Fibroblast of lung (primary cell): ENCODE data around the gene MCF2L. TPM values are rescaled to one million over a fixed set of nuclear protein-coding genes. Genes with fewer than 3 reads are reported as not detected.

Source experiments
- DNase-seq, 2 donors: peaks; one replicate each; pipeline versions ENCODE4 v3.0.0 to v3.0.0-alpha.2; 2010; ENCODE audit warnings: low read depth in 2 of 2
- H2AFZ ChIP-seq: 2 replicates; pipeline ENCODE4 v1.5.1; 2012; ENCODE audit warnings: low read length, control low read depth, inconsistent platforms
- H3K27ac ChIP-seq: 2 replicates; pipeline ENCODE4 v1.5.1; 2011; ENCODE audit warnings: low read length, control low read depth; ENCODE audit not compliant: insufficient read depth
- H3K27me3 ChIP-seq: 2 replicates; pipeline ENCODE4 v1.5.1; 2011; ENCODE audit warnings: mild to moderate bottlenecking, low read length; ENCODE audit not compliant: control insufficient read depth, insufficient read depth
- H3K36me3 ChIP-seq: 2 replicates; pipeline ENCODE4 v1.5.1; 2011; ENCODE audit warnings: low read length; ENCODE audit not compliant: control insufficient read depth, insufficient read depth
- H3K4me1 ChIP-seq: 2 replicates; pipeline ENCODE4 v1.5.1; 2011; ENCODE audit warnings: low read length; ENCODE audit not compliant: control insufficient read depth, insufficient read depth; ENCODE audit errors: extremely low read depth
- H3K4me2 ChIP-seq: 2 replicates; pipeline ENCODE4 v1.5.1; 2011; ENCODE audit warnings: low read length, control low read depth; ENCODE audit not compliant: insufficient read depth; ENCODE audit errors: extremely low read depth
- H3K4me3 ChIP-seq, 4 experiments: fragments of 200-600 bp in 1 of 4; sonication (generic) in 1 of 4; replicated peaks in 1 of 4; 2 replicates each; pipeline ENCODE4 v1.5.1; 2011 to 2016; ENCODE audit warnings: low read length in 4 of 4, low read depth in 3 of 4, mild to moderate bottlenecking in 3 of 4, control low read depth in 2 of 4, inconsistent platforms in 1 of 4, mixed read lengths in 1 of 4; ENCODE audit not compliant: insufficient read depth in 1 of 4; ENCODE audit errors: control extremely low read depth in 1 of 4
- H3K79me2 ChIP-seq: 2 replicates; pipeline ENCODE4 v1.5.1; 2012; ENCODE audit warnings: mild to moderate bottlenecking, low read length, inconsistent platforms; ENCODE audit not compliant: control insufficient read depth, insufficient read depth
- H3K9ac ChIP-seq: 2 replicates; pipeline ENCODE4 v1.5.1; 2011; ENCODE audit warnings: mild to moderate bottlenecking, low read length, control low read depth; ENCODE audit not compliant: insufficient read depth
- H3K9me3 ChIP-seq: 2 replicates; pipeline ENCODE4 v1.5.1; 2012; ENCODE audit warnings: low read depth, low read length; ENCODE audit not compliant: control insufficient read depth, insufficient read depth
- H4K20me1 ChIP-seq: 2 replicates; pipeline ENCODE4 v1.5.1; 2011; ENCODE audit warnings: low read length; ENCODE audit not compliant: control insufficient read depth, insufficient read depth; ENCODE audit errors: extremely low read depth
- EZH2 ChIP-seq: IDR thresholded peaks from 2 replicates; pipeline ENCODE4 v1.5.1; 2012; ENCODE audit warnings: low read length, control low read depth, mild to moderate bottlenecking; ENCODE audit errors: missing control alignments
- polyA plus RNA-seq, 2 donors: library from polyadenylated mRNA; depleted of rRNA in 1 of 2; stranded (reverse) in 1 of 2; unstranded in 1 of 2; fragments of >200 nt; gene quantifications; 2 replicates each; pipeline ENCODE4 v1.2.1, GENCODE V29; 2011 to 2012; ENCODE audit warnings: missing spikeins in 1 of 2
- total RNA-seq: library from RNA; depleted of rRNA; stranded (reverse); fragments of >200 nt; gene quantifications from 2 replicates; pipeline ENCODE4 v1.2.1, GENCODE V29; 2014
- TF ChIP-seq, protein P1 (sequence below), 2 donors: IDR thresholded peaks in 1 of 2; conservative IDR thresholded peaks in 1 of 2; 1 replicate in 1 of 2; 2 replicates in 1 of 2; pipeline ENCODE4 v1.5.1; 2011 to 2012; ENCODE audit warnings: low read length in 2 of 2, control low read depth in 1 of 2, inconsistent platforms in 1 of 2, low read depth in 1 of 2, mild to moderate bottlenecking in 1 of 2

Gene MCF2L
- total and polyA plus RNA-seq, 2 donors (not counting 1 experiment from before 2014, with no cell fraction given), result 0.18 to 3.3 TPM

- Histone ChIP-seq H3K4me1 (no peaks in the 10 kb centered on the region), H3K27ac (no peak overlapping the region), H3K36me3 (no peaks in the 10 kb centered on the region), H2AFZ (no peak overlapping the region), H3K27me3 (peaks cover 31% of the 10 kb centered on the region), H3K79me2 (no peaks in the 10 kb centered on the region), H3K4me2 (no peak overlapping the region), H3K9me3 (no peaks in the 10 kb centered on the region), H3K9ac (no peak overlapping the region), H3K4me3 (no peak overlapping the region), H4K20me1 (no peaks in the 10 kb centered on the region)
- TF ChIP-seq, protein P1, sequence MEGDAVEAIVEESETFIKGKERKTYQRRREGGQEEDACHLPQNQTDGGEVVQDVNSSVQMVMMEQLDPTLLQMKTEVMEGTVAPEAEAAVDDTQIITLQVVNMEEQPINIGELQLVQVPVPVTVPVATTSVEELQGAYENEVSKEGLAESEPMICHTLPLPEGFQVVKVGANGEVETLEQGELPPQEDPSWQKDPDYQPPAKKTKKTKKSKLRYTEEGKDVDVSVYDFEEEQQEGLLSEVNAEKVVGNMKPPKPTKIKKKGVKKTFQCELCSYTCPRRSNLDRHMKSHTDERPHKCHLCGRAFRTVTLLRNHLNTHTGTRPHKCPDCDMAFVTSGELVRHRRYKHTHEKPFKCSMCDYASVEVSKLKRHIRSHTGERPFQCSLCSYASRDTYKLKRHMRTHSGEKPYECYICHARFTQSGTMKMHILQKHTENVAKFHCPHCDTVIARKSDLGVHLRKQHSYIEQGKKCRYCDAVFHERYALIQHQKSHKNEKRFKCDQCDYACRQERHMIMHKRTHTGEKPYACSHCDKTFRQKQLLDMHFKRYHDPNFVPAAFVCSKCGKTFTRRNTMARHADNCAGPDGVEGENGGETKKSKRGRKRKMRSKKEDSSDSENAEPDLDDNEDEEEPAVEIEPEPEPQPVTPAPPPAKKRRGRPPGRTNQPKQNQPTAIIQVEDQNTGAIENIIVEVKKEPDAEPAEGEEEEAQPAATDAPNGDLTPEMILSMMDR (conservative IDR thresholded peaks at IDR 0.05 in 1 of 2, IDR thresholded peaks at IDR 0.05 in 1 of 2; ENCODE audit: low read depth in 1 of 2, low read length in 2 of 2), result no peak
- no peak for TF ChIP-seq EZH2
- no peak for DNase-seq
These were observed 84.0 kb downstream of the MCF2L start for GRCh38 chr13:113052971-113053370.

DNA sequence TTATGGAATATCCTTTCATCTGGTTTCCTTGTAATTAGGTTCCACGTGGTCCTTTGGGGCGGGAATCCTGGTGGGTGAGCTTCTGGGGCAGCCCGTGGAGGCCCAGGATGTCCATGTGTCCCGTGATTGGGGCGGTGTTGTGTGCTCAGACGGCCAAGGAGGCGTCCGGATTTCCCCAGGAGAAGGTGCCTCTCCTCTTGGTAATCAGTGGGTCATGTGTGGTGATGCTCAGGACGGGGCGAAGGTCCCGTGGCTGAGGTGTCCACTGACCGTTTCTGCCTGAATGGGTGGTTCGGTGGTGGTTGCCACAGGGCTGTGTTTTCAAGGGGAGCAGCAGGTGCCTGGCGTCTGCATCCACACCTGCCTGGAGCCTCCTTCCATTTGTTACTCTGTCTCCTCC is 84.4 kb downstream of the MCF2L start:
- no peaks in the 10 kb centered on the region for H4K20me1 ChIP-seq
- no peak overlapping the region for H3K9ac ChIP-seq
- no peaks in the 10 kb centered on the region for H3K4me1 ChIP-seq
- no peak overlapping the region for H3K27ac ChIP-seq
- TF ChIP-seq, protein P1 (conservative IDR thresholded peaks at IDR 0.05 in 1 of 2, IDR thresholded peaks at IDR 0.05 in 1 of 2; ENCODE audit: low read depth in 1 of 2, low read length in 2 of 2), result no peak
- TF ChIP-seq EZH2, result no peak
- H3K4me2 ChIP-seq, result no peak overlapping the region
- no peak overlapping the region for H3K4me3 ChIP-seq
- H3K79me2 ChIP-seq, result no peaks in the 10 kb centered on the region
- no peaks in the 10 kb centered on the region for H3K9me3 ChIP-seq
- peaks cover 31% of the 10 kb centered on the region for H3K27me3 ChIP-seq
- DNase-seq, result no peak
- H2AFZ ChIP-seq, result no peak overlapping the region
- H3K36me3 ChIP-seq, result no peaks in the 10 kb centered on the region

DNA sequence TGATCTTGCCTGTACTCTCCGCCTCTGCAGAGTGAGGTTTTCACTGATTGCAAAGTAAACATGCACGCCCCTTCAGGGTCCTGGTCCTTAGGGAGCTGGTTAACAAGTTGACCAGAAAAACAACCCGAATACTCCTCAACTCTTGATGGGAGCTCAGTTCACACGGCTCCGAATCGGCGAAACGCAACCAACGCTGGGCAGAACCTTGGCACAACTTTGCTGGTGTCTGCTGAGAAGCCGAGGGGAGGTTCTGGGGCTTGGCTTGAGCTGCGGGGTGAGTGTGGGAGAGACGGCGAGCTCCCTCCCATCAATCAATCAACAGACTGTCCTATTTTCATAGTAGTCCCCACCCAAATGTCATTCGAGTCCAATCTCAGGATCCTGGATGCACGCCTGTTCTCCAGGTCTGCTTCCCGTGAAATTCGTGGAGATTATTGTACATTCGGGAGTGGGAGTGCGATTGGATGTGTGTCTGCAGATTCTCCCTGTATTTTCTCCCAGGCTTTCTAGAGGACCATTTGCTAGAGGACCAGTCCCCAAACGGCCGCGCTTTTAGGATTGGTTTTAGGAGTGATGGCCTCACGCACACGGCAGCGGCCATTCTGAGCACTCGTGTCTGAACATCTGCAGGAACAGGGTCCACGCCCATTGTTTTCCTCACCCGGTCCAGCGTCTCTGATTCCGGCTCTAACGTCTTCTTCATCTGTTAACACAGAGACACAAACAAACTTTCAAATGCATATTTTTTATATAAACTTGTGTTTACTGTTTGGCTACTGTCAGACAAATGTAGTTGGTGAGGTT is 85.0 kb downstream of the MCF2L start:
- H4K20me1 ChIP-seq, result no peaks in the 10 kb centered on the region
- H3K4me2 ChIP-seq, result no peak overlapping the region
- peaks cover 31% of the 10 kb centered on the region for H3K27me3 ChIP-seq
- no peaks in the 10 kb centered on the region for H3K36me3 ChIP-seq
- DNase-seq, result no peak
- H3K9ac ChIP-seq, result no peak overlapping the region
- no peaks in the 10 kb centered on the region for H3K4me1 ChIP-seq
- H2AFZ ChIP-seq, result no peak overlapping the region
- TF ChIP-seq, protein P1 (conservative IDR thresholded peaks at IDR 0.05 in 1 of 2, IDR thresholded peaks at IDR 0.05 in 1 of 2; ENCODE audit: low read depth in 1 of 2, low read length in 2 of 2), result no peak
- no peak for TF ChIP-seq EZH2
- H3K4me3 ChIP-seq, result no peak overlapping the region
- H3K79me2 ChIP-seq, result no peaks in the 10 kb centered on the region
- no peak overlapping the region for H3K27ac ChIP-seq
- no peaks in the 10 kb centered on the region for H3K9me3 ChIP-seq
